ENCODE data around the gene INPP4A. TPM values are rescaled to one million over a fixed set of nuclear protein-coding genes. Genes with fewer than 3 reads are reported as not detected.

Gene INPP4A
- total and polyA plus RNA-seq, 2 of the 13 experiments (the other 11 are each of a cell fraction or from before 2014, with no cell fraction given), result 10.1 to 10.9 TPM

DNA sequence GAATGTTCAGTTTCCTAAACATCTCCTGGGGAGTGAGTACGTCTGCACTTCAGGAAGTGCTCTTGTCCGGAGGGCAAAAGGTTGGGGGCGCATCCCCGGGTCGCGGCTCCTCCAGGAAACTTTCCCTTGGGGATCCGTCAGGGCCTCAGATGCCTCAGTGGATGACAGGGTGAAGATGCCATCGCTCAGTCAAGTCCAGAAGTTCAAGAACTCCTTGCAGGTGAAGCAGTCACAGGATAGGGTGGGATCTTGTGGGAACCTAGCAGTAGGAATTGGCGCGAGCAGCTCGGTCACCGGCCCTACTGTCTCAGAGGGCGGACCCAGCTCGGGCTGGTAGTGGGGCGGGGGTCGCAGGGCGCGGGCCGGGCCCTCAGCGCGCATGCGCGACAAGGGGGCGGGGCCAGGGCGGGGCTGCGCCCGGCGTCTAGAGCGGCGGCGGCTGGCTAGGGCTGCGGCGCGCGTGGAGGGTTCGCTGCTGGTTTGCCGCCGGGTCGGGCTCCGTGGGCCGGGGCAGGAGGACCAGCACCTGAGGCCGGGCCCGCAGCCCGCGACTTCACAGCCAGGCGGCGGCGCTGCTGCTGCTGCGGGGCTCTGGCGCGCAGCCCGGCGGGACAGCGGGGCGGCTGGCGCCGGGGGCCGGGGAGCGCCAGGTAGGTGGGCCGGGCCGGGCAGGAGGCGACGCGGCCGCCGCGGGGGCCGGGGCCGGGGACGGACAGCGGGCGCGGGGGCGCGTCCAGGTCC is at the start of gene INPP4A (continued):
- TF ChIP-seq, protein P1, sequence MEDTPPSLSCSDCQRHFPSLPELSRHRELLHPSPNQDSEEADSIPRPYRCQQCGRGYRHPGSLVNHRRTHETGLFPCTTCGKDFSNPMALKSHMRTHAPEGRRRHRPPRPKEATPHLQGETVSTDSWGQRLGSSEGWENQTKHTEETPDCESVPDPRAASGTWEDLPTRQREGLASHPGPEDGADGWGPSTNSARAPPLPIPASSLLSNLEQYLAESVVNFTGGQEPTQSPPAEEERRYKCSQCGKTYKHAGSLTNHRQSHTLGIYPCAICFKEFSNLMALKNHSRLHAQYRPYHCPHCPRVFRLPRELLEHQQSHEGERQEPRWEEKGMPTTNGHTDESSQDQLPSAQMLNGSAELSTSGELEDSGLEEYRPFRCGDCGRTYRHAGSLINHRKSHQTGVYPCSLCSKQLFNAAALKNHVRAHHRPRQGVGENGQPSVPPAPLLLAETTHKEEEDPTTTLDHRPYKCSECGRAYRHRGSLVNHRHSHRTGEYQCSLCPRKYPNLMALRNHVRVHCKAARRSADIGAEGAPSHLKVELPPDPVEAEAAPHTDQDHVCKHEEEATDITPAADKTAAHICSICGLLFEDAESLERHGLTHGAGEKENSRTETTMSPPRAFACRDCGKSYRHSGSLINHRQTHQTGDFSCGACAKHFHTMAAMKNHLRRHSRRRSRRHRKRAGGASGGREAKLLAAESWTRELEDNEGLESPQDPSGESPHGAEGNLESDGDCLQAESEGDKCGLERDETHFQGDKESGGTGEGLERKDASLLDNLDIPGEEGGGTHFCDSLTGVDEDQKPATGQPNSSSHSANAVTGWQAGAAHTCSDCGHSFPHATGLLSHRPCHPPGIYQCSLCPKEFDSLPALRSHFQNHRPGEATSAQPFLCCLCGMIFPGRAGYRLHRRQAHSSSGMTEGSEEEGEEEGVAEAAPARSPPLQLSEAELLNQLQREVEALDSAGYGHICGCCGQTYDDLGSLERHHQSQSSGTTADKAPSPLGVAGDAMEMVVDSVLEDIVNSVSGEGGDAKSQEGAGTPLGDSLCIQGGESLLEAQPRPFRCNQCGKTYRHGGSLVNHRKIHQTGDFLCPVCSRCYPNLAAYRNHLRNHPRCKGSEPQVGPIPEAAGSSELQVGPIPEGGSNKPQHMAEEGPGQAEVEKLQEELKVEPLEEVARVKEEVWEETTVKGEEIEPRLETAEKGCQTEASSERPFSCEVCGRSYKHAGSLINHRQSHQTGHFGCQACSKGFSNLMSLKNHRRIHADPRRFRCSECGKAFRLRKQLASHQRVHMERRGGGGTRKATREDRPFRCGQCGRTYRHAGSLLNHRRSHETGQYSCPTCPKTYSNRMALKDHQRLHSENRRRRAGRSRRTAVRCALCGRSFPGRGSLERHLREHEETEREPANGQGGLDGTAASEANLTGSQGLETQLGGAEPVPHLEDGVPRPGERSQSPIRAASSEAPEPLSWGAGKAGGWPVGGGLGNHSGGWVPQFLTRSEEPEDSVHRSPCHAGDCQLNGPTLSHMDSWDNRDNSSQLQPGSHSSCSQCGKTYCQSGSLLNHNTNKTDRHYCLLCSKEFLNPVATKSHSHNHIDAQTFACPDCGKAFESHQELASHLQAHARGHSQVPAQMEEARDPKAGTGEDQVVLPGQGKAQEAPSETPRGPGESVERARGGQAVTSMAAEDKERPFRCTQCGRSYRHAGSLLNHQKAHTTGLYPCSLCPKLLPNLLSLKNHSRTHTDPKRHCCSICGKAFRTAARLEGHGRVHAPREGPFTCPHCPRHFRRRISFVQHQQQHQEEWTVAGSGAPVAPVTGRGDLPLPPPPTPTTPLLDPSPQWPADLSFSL (CRISPR knock-in tag; IDR thresholded peaks at IDR 0.05), result no peak
- TF ChIP-seq SETDB1 (CRISPR knock-in tag; IDR thresholded peaks at IDR 0.05; ENCODE audit: borderline replicate concordance) (no peak), NFKBIZ (CRISPR knock-in tag; IDR thresholded peaks at IDR 0.05) (no peak), SP2 (CRISPR knock-in tag; IDR thresholded peaks at IDR 0.05) (no peak), MEIS2 (CRISPR knock-in tag; IDR thresholded peaks at IDR 0.05) (no peak), ZNF75D (CRISPR knock-in tag; IDR thresholded peaks at IDR 0.05; ENCODE audit: borderline replicate concordance) (no peak), ZNF460 (CRISPR knock-in tag; IDR thresholded peaks at IDR 0.05; ENCODE audit: borderline replicate concordance) (no peak), ELF4 (CRISPR knock-in tag; IDR thresholded peaks at IDR 0.05; ENCODE audit: borderline replicate concordance) (no peak), BORCS8-MEF2B (CRISPR knock-in tag; IDR thresholded peaks at IDR 0.05) (0 out of 2 replicates have a peak, but pooled peaks have one; percentile 41), HDAC6 (IDR thresholded peaks at IDR 0.05; ENCODE audit: low read depth, low read length) (no peak), CHD2 (IDR thresholded peaks at IDR 0.05; ENCODE audit: low read depth, low read length) (no peak), CCDC6 (CRISPR knock-in tag; IDR thresholded peaks at IDR 0.05) (no peak), HCFC1 (IDR thresholded peaks at IDR 0.05; ENCODE audit: low read depth, low read length) (no peak), CENPT (CRISPR knock-in tag; IDR thresholded peaks at IDR 0.05; ENCODE audit: low read depth) (peak; percentile 61; the same call in 1 of the 2 replicates)
- TF ChIP-seq, protein P2, sequence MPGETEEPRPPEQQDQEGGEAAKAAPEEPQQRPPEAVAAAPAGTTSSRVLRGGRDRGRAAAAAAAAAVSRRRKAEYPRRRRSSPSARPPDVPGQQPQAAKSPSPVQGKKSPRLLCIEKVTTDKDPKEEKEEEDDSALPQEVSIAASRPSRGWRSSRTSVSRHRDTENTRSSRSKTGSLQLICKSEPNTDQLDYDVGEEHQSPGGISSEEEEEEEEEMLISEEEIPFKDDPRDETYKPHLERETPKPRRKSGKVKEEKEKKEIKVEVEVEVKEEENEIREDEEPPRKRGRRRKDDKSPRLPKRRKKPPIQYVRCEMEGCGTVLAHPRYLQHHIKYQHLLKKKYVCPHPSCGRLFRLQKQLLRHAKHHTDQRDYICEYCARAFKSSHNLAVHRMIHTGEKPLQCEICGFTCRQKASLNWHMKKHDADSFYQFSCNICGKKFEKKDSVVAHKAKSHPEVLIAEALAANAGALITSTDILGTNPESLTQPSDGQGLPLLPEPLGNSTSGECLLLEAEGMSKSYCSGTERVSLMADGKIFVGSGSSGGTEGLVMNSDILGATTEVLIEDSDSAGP (CRISPR knock-in tag; IDR thresholded peaks at IDR 0.05; ENCODE audit: borderline replicate concordance), result no peak; the same call in 1 of the 2 replicates
- TF ChIP-seq, protein P3, sequence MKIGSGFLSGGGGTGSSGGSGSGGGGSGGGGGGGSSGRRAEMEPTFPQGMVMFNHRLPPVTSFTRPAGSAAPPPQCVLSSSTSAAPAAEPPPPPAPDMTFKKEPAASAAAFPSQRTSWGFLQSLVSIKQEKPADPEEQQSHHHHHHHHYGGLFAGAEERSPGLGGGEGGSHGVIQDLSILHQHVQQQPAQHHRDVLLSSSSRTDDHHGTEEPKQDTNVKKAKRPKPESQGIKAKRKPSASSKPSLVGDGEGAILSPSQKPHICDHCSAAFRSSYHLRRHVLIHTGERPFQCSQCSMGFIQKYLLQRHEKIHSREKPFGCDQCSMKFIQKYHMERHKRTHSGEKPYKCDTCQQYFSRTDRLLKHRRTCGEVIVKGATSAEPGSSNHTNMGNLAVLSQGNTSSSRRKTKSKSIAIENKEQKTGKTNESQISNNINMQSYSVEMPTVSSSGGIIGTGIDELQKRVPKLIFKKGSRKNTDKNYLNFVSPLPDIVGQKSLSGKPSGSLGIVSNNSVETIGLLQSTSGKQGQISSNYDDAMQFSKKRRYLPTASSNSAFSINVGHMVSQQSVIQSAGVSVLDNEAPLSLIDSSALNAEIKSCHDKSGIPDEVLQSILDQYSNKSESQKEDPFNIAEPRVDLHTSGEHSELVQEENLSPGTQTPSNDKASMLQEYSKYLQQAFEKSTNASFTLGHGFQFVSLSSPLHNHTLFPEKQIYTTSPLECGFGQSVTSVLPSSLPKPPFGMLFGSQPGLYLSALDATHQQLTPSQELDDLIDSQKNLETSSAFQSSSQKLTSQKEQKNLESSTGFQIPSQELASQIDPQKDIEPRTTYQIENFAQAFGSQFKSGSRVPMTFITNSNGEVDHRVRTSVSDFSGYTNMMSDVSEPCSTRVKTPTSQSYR (CRISPR knock-in tag; IDR thresholded peaks at IDR 0.05; ENCODE audit: borderline replicate concordance), result no peak; the same call in 1 of the 2 replicates
